Activated CD4-positive, alpha-beta T cell treated with anti-CD3 and anti-CD28 coated beads, Interleukin-2, amount 50 U/mL, for 24 hours (primary cell): Measurements from ENCODE around the gene UBE2D4.

Experiments used
- DNase-seq, 2 donors: peaks; one replicate each; pipeline ENCODE4 v3.0.0-alpha.2; 2020; ENCODE audit warnings: low read depth in 1 of 2, low spot score in 1 of 2

Gene UBE2D4

DNA sequence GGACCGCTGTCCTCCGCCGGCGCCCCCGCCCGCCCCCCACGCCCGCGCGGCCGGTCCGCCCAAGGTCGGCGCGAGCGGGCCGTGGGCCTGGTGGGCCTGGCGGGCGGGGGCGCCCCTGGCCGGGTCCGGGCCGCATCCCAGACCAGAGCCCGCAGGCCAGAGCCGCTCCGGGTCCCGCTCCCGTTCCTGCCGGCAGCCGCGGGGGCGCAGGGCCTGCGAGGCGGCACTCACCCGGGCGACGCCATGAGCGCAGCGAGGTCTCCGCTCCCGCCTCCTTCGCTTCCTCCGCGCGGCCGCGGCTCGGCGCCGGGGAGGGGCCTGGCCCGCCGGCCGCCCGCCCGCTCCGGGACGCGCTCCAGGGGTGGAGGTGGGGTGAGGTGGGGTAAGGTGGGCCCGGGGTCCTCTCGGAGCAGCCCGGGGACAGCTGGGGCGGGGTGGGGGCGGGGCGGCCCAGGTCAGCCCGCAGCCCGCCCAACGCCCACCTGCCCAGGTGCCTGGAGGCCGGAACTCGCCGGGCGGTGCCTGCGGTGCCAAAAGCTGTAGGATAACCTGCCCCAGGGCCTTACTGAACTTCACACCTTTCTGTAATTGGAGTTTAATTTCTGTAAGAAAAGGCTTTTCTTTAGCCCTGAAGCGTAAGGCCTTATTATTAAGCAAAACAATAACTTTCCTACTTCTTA, 19.8 kb upstream of the UBE2D4 start, which contains the start of gene URGCP:
Gene URGCP, minus strand, starts transcription at position 266 of the 680 bp plus-strand sequence. Its CDS starts 21 bp downstream, at position 245.
- DNase-seq, result peak; percentile 22 to 23

DNA sequence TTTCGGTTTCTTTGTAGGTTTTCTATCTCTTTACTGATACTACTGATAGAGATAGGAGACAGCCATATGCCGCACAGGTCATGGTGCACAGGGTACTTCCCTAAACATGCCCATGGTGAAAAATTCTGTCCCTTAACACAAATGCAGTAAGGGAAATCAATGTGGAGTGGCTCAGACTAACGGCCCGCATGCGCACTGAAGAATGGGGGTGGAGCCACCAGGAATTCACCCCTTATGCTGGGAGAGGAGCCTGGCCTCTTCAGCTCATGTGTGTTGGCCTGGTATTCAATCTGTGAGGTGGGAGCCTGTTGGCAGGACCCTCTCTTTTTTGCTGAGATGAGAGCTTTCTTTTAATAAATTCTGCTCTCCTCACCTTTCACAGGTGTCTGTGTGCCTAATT, 11.4 kb upstream of the UBE2D4 start:
- no peak for DNase-seq

DNA sequence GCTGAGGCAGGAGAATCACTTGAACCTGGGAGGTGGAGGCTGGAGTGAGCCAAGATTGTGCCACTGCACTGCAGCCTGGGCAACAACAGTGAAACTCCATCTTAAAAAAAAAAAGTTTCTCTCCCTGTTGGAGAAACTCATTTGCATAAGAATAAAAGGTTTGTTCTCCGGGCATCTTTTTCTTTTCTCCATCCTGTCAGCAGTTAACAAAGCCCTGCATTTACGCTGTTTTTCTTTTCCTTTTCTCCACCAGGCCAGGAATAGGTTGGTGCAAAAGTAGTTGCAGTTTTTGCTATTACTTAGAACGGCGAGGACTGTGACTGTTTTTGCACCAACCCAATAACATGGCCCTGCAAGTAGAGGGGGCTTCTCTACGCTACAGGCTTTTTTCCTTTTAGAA, 10.3 kb upstream of the UBE2D4 start:
- DNase-seq, result no peak

DNA sequence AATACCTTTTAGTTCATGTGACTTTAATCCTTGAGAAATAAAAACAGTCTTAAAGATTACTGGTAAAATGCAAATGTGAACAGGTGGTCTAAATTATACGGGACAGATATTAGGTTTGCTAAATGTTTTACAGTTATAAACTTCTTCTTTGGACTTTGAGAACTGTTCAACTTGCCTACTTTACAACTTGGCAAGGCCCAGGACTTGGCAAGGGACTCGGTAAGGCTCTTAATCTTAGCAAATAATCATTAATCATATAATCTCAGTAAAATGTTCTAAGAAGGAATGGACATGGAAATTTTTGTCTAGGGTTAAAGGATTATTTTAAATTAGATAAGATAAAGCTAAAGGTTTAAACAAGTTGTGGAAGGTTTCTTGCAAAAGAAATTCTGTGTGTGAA, 4.8 kb upstream of the UBE2D4 start:
- DNase-seq, result no peak

DNA sequence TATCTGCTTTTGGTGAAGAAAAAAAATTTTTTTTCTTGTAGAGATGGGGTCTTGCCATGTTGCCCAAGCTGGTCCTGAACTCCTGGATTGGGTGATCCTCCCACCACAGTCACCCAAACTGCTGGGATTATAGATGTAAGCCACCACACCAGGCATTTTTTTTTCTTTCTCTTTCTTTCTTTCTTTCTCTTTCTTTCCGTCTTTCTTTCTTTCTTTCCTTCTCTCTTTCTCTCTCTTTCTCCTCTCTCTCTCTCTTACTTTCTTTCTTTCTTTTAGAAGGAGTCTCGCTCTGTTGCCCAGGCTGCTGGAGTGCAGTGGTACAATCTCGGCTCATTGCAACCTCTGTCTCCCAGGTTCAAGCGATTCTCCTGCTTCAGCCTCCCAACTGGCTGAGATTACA, 3.5 kb upstream of the UBE2D4 start:
- no peak for DNase-seq

DNA sequence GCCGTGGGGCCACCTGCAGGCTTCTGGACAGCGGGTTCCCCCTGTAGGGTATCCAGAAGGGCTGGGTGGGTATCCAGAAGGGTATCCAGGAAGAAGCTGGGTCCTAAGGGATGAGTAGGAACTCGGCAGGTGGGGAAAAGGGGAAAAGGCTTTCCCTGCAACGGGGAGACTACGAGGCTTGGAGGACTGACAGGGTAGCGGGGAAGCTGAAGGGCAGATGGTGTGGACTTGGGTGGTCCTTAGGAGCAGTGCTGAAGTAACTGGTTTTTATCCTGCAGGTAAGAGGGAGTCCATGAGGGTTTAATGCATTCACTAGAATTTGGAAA, 525 bp downstream of the UBE2D4 start:
- DNase-seq, result no peak

DNA sequence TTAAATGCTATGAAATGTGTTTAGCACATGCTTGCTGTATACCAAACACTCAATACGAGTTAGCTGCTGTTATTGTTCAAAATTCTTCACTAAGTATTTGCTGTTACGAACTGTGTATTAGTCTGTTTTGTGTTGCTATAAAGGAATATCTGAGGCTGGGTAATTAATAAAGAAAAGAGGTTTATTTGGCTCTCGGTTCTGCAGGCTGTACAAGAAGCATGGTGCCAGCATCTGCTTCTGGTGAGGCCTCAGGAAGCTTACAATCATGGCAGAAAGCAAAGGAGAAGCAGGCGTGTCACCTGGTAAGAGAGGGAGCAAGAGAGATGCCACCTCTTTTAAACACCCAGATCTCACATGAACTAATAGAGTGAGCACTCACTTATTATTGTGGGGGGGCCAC, 1.6 kb downstream of the UBE2D4 start:
- no peak for DNase-seq

DNA sequence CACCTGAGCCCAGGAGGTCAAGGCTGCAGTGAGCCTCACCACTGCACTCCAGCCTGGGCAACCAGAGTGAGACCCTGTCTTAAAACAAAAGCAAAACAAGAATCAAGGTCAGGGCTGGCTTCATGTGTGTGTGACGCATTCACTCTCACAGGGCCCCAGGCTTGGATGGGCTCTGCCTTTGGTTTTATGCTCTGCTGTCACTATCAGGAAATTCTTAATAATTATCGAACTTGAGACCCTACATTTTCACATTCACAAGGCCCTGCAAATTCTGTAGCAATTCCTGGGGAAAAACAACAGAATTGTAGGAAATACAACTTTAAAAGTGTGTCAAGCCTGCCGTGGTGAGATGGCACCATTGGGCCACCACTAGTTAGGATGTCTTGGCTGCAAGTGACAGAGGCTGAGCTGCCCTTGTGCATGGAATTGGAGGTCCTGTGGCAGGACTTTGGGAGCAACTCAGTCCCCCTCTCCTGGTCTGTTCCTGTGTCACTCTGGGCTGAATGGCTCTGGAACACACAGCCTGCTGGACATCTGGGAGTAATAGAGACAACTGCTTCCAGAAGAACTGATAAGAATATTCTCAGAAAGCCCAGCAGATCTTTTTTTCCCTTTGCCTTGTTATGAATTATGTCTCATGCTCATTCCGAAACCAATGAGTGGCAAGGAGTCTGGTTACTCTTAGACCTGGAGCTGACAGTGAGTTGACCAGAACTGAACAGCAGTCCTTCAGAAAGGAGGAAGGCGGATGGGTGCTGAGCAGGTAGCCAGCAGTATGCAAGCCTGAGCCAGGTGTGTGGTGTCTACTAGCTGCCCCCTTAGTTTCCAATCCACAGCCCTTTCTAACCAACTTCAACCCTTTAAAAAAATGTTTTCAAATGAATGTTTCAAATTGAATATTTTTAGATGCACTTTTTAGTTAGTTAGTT, 3.6 kb downstream of the UBE2D4 start:
- DNase-seq, result no peak

DNA sequence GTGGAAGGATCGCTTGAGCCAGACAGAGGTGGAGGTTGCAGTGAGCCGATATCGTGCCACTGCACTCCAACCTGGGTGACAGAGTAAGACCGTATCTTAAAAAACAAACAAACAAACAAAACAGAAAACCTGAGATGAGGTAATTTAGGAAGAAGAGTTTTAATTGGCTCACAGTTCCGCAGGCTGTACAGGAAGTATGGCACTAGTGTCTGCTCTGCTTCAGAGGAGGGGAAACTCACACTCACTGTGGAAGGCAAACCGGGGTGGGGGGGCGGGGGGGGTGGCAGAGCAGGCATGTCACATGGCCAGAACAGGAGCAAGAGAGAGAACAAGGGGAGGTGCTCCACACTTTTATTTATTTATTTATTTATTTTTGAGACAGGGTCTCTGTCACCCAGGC, 5.1 kb downstream of the UBE2D4 start:
- no peak for DNase-seq

DNA sequence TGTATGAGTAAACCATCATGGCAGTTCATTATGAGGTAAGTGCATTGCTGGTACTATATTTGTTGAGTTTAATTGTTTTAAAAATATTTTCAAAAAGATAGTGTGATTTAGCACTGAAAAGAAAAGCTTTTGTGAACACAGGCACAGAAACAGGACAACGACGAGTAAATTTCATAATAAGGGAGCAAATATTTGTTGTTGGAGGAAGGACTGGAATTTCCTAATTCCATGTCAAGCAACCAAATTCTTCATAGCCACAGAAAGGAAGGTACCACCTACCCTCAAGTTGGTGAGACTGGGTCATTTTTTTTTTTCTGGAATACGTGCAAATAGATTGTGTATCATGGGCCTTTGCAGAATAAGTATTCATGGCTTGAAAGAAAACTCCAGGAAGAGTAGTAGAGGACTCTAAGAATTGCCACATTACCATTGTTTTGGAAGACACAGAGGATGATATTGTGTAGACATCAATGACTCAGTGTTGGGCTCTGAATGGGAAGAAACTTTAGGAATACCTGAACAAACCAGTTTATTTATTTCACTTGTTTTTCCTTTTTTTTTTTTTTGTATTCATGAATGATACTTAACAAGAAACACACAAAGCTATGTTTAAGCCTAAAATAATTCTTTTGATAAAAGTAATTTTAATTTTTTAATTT, 7.8 kb downstream of the UBE2D4 start:
- no peak for DNase-seq

DNA sequence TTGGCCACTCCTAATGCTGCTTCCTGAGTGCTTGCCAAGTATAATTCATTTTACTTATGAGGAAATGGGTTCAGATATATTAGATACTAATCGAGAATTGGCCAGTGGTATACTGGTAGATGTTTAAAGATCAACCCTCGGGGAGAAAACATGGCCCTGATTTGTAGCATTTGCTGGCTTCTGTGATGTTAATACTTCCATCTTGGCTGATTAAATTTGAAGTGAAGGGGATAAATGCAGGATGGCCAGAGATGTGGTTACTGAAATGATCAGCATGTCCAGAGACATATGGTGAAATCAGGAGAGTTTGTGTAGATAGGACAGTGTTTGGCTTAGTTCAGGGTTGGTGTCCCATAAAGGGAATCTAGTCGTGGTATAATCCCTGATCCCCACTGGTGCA, 11.2 kb downstream of the UBE2D4 start:
- DNase-seq, result no peak

DNA sequence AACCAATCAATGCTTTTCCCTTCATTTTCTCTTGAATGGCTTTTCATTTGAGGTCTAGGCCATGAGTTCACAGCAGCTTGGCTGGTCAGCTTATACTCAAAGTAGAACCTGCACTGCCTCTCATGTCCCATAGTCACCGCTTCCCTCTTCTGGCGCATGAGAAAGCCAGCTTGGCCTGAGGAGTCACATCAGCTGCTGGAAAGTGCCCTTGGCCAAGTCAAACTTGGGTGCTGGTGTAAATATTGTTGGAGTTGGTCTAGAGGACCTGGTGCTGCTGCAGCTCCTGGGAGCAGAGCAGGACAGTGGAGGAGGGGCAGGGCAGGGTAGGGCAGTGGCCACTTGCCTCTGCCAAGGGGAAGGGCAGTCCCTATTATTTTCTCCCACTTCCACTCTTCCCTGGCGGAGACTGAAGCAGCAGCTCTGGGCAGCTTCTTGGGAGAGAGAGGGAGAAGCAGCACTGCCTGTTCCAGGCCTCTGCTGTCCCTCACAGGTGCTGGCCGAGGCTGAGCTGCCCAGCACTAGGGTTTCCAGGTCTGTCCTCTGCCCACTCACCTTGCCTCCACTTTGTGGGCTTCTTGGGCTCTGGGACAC, 12.8 kb downstream of the UBE2D4 start:
- DNase-seq, result no peak

DNA sequence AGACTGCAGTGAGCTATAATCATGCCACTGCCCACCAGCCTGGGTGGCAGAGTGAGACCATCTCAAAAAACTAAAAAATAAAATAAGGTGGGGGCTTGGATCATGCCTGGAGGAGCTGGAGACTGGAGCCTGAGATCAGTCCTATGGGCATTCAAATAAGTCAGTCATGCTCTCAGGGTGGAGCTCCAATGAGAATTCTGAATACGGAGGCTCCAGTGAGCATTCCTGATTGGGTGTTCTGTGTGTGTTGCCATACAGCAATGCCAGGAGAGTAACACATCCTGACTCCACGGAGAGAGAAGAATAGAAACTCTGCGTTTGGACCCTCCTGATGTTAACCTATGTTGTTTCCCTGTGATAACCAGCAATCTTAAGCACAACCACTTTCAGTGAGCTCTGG, 16.0 kb downstream of the UBE2D4 start:
- no peak for DNase-seq

DNA sequence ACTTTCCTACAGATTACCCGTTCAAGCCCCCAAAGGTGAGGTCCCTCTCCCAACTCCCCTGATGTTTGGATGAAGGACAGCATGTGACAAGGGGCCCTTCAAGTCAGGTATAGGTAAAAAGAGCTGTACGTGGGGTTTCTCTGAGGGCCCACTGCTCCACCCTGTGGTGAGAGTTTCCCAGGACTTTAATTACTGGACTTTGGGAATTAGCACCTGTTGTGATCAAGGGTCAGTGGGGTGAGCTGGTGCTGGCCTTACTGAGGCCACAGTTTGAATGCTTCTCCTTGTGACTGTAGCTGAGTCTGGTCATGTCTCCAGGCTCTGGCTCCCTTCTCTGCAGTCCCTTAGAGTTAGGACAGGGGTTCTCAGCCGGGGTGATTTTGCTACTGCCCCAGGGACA, 16.8 kb downstream of the UBE2D4 start:
- DNase-seq, result no peak

DNA sequence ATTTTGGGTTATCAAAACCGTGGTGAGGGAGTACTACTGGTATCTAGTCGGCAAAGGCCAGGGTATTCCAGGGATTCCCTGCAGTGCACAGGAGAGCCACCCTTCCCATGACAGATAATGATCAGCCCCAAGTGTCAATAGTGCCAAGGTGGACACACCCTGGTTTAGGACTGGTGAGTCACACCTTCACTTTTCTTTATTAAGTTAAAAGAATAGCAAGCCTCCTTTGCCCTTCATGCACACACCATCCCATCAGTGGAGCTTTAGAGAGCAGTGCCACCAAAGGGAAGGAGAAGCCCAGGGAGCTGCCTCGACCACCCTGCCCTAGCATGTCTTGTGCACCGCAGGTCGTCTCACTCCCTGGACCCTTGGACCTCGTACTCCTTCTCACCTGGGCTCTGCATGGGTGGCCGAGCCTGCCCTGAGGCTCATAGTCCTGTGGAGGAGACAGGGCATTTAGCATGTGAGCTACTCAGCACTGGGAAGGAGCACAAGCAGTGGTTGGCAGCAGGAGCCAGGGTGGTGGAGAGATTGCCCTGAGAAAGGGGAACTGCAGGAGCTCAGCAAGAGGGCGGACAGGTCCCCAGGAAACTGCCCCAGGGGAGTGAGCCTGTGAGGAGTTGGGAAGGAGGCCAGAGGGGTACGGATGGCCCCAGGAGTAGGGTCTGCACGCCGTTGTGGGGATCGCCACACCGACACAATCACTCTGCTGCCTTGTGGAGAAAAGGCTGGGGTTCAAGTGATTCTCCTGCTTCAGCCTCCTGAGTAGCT, 17.4 kb downstream of the UBE2D4 start:
- DNase-seq, result no peak

DNA sequence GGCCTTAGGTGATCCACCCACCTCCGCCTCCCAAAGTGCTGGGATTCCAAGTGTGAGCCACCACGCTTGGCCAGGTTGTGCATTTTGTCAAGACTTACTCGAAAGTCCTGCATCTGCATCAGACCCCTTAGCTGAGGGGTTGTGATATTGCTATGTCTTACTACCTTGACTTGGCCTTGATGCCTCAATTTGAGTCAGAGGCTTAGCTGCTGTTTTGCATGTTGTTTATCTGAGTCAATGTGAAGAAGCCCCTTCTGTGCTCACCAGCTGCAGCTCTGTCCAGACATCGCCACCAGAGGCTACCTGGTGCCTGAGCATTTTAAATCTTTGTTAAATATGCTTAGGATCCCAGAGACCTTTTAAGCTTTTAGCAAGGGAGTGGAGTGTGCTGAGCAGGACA, 18.1 kb downstream of the UBE2D4 start:
- no peak for DNase-seq

DNA sequence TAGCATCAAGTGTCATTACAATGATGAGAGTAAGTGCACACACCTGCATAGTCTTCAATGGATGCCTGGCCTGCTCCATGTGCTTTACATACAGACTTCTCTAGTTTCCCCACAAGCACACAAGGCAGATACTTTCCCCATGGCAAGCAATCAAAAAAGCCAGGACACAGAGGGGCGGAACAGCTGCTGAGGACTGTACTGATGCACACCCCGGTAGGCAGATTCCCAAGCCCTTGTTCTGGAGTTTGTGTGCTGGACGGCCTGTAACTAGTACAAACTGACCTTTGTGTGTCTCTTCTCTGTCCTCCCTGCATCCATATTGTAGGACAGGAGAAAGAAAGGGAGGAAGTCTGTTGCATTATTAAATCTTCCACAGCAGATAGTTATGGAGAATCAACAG, 25.8 kb downstream of the UBE2D4 start:
- DNase-seq, result no peak

DNA sequence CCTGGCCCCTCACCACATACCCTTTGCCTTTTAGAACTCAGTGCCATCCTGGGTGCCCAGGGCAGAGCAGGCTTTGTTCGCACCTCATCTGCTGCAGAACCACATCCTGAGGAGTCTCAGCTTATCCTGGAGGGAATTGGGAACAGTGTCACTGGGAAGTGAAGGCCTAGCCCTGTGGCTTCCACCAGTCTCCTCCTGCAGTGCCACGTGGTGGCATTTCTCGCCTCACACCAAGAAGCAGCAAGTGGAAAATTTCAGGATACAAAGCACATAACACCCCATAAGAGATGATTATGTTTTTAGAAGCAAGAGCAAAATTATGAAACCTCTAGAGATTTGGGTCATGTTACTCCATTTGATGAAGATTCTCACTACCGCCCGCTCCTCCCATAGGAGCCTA, 26.8 kb downstream of the UBE2D4 start:
- DNase-seq, result no peak

DNA sequence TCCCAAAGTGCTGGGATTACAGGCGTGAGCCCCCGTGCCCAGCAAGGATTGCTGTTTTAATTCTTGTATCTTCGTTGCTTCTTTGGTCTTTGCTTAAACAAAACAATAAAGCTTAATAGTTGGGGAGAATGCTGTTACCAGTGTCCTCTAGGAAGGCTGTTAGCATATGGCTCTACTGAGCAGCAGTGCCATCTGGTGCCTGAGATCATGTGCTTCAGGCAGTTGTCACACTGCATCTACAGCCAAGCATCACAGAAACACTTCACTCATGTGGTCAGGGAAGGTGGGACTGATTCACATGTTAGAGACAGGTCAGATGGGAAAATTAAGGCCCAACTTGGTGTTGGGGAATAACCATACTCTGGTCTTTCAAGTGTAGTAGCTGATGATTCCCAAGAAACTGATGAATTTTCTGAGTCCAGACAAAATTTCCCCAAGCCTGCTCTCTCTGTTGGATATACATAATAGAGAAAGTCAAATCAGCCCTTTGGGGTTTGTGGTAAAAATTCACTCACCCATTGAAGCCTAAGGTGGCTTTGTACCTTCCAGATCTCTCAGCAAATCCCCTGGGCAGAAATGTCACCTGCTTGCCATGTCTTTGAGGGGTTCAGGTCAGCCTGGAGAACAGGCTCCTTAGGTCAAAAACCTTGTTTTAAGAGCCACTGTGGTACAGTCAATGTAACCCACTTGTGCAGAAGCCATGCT, 28.4 kb downstream of the UBE2D4 start:
- no peak for DNase-seq

DNA sequence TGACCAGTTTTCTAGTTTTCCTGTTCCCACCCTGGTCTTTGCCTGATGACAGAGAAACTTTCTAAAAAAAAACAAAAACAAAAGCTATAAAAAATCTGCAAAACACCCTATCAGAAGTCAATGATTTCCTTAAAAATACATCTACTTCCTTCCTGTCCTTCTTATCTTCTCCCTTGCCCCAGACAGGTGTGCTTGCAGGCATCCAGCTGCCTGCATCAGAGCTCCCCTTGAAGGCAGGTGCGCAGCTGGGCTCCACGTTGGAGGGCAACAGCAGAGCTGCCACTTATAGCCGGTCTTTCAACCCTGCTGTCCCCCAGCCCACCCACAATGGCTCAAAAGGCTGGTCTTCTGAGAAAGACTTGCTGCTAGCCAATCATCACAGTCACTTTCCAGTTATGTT, 29.8 kb downstream of the UBE2D4 start:
- DNase-seq, result no peak
